Islet precursor cell (in vitro differentiated cells): ENCODE results near the gene SH3PXD2A.
"Not testable (repeated sequence)": the region's sequence is repeated elsewhere in the genome, so short reads cannot be mapped to it uniquely, and the experiment has no call there.

Source experiments
- DNase-seq: peaks from one replicate; pipeline ENCODE4 v3.0.0-alpha.2; 2018

SH3PXD2A gene

DNA sequence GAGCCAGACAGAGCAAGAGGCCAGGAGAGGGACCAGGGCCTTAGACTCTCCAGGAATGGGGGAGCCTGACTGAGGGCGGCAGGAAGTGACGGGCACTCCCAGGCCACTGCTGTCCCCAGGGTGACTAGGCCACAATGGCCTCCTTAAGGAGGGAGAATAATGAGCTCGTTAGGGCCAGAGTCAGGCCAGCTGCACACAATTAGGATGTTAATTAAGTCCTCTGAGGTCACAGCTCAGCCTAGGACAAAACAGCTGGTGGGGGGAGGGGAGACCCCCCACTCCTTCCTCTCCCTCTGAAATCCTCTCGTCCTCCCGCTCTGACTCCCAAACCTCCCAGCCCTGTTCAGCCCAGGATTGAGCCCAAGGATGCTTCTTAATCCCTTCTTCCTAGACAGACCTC is 218.9 kb downstream of the SH3PXD2A start:
- no peak for DNase-seq

DNA sequence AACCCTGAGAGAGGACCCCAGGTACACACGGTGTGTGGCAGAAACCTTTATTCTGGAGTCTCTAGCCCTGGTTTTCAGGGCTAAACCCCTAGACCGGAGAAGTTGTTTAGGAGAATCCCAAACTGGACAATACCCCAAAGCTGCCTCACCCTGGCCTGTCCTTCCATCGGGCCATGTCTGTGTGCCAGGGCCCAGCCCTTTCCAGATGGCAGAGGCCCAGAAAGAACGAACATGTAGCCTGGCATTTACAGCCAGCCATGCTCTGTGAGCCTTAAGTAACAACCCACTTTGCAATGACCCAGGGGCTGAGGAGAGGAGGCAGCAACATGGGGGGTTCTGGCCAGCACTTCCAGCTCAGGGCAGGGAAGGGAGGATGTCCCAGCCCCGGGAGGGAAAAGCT is 219.8 kb downstream of the SH3PXD2A start:
- DNase-seq, result no peak

DNA sequence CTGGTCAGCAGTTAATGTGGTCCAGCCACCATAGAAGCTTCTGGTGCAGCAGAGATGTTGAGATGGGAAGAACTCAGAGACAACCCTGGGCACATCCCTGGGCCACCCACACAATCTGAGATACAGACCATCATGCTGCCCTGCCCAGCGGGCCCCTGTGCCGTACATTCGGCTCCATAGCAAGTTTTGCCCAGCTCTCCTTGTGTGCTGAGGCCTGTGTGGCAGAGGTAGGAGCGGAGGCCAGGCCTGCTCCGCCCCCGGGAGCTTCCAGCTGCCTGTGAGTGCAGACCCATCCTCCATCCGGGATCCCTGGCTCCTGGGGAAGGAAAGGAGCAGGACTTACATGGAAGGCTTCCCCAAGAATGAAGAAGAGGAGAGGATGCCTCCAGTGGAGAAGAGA is 221.5 kb downstream of the SH3PXD2A start:
- DNase-seq, result no peak

DNA sequence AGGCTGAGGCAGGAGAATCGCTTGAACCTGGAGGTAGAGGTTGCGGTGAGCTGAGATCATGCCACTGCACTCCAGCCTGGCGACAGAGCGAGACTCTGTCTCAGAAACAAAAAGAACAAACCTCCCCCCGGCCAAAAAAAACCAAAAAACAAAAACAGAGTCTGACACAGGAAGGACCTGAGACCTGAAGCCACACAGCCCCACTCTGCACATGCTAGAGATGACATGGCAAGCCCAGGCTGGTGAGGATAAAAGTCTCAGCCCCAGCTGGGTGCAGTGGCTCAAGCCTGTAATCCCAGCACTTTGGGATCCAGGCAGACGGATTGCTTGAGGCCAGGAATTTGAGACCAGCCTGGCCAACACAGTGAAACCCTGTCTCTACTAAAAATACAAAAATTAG is 222.5 kb downstream of the SH3PXD2A start:
- DNase-seq, result not testable (repeated sequence)

DNA sequence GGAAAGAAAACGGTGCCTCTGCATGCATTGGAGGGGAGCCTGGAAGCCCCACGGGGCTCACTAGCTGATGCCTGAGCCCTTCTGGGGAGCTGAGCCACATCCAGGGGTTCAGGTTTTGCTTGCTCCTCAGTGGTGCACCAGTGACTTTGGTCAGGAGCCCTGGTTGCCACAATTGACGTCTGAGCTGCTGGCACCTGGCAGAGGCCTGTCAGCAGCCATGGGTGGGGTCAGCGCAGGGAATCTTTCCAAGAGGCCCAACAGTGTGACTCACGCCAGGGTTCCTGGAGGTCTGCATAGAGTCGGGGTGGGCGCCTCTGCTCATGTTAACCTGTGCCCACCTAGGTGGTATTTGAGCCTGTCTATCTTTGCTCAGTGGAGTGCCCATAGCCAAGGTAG is 223.1 kb downstream of the SH3PXD2A start:
- DNase-seq, result no peak

GRCh38 chr10:103630156-103630555 is 225.2 kb downstream of the SH3PXD2A start:
- DNase-seq, result no peak

DNA sequence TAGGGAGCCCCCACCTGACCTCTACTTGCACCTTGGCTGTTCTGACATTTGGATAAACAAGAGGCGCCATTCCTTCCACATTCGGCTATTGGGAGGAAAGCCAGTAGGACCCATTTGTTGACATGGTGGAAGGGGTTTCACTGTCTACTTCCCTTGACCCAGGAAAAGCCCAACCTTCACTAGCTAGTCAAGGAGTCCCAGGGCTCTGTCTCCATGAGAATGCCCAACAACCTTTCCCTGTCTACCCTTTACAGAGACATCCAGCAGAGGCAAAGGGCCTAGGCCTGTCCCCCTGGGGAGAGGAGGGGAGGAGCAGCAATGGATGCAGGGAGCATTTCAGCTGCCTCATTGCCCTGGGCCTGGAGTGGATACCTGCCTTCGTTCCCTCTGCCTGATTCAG is 225.8 kb downstream of the SH3PXD2A start:
- DNase-seq, result no peak

DNA sequence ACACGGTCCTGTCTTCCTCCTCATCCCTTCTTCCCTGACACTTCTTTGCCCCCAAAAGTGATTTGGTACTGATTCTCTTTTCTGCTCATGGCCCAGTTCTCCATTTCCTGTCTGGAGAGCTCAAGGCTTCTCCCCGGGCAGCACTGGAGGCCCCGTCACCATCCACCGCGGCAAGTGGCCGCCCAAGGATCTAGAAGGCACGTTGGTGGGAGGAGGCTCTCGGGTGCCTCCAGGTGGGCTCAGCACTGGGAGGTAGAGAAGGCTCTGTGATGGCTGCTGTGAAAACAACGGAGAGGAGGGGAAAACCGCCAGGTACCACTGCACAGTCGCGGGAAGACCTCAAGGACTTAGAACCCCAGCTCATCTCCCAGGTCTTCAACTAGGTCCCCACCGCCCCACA is 227.5 kb downstream of the SH3PXD2A start:
- no peak for DNase-seq

GRCh38 chr10:103627111-103627892 is 228.1 kb downstream of the SH3PXD2A start:
- no peak for DNase-seq

DNA sequence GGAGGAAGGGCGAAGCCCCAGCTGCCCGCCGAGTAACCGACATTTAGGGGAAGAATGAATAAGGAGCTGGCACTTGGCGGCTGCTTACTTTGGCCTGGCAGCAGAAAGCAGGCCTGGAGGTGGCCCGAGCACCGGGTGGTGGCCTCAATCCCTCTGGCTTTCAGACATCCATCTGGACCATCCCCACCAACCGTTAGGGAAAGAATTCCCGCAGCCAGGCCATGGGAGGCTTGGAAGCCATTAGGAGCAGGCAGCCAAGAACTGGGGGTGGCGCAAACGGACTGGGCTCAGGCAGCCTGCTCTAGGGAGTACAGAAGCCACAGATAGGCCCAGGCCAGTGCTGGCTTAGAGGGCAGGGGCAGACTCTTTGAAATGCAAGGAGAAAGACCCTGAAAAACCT is 229.2 kb downstream of the SH3PXD2A start:
- DNase-seq, result no peak

DNA sequence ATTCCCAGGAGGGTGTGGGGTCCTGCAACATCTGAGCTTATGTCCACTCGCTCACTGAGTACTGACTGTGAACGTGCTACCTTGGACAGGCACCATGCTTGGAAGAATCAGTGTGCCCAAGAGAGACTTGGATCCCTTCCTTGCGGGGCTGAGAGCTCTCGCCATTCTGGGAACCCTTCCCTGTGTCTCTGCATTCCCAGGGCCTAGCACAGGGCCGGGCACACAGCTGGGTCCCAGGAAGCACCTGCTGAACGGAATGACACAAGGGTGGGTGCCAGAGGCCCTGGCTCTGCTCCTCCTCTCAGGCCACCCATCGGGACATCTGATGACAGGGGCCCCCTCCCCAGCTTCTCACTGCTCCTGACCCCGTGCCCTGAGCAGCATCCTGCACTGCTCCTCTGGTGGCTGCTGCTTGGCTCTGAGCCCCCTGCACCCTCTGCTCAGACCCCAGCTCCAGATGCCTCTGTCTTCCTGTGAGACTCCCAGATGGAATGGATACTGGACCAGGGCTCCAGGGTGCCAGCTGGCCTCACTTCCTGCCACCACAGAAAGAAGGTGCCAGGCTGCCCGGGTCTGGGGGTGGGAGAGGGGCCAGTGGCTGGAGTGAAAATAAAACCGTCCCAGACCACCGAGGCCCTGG is 232.3 kb downstream of the SH3PXD2A start:
- no peak for DNase-seq

- no peak for DNase-seq
Observed at GRCh38 chr10:103622286-103622685, 233.1 kb downstream of the SH3PXD2A start.

DNA sequence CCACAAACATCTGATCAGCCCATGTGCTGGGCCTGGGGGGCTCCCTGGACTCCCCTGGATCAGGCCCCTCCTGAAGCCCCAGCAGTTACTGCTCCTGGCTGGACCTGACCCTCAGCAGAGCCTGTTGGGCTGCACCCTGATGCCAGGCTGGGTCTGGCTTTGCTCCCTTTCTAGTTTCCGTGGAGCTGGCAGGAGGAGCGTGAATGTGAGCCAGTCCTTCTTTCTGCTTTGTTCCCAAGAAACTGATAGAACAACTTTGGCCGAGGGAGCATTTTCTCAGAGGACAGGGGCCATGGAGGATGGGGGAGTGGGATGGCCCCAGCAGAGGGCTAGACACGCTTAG is 233.6 kb downstream of the SH3PXD2A start:
- DNase-seq, result no peak

DNA sequence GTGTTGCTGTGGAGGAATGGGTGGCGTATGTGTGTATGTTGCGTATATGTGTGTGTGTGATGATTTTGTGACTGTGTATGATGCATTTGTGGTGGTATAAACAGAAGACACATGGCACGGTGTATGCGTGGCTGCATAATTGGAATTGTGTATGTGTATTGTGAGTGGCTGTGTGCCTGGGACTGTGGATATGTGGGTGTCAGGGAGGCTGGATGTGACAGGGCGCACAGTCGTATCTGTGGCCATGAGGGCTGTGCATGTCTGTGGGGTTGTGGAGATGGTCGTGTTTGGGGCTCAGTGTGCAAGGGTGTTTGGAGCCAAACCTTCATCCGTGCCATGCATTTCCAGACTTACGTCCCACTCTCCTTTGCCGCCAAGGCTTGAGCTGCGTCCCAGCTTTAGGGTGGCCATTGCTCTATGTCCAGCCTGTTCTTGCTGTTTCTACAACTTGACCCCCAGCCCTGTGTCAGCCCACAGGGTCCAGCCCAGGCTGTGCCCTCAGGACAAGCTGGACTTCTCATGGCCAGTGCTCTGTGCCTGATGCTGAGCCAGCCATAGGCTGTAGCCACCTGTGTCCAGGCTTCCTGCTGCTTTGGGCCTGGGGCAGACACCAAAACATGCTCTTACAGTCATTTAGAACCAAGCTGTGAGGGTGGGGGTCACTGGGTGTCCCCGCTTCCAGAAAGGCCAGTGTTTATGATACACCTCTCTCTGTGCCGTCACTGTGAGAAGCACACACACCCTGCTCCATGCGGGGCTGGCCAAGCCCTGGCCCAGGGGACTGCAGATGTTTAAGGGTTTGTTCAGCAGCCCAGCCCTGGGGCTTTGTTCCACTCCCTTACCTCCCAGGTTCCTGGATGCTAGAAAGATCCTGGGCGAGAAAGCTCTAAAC is 234.2 kb downstream of the SH3PXD2A start:
- DNase-seq, result no peak

- no peak for DNase-seq
Observed at GRCh38 chr10:103620352-103620740, 235.0 kb downstream of the SH3PXD2A start.

- no peak for DNase-seq
Observed at GRCh38 chr10:103619424-103620351, 235.7 kb downstream of the SH3PXD2A start.

GRCh38 chr10:103618575-103619423 is 236.6 kb downstream of the SH3PXD2A start:
- no peak for DNase-seq

DNA sequence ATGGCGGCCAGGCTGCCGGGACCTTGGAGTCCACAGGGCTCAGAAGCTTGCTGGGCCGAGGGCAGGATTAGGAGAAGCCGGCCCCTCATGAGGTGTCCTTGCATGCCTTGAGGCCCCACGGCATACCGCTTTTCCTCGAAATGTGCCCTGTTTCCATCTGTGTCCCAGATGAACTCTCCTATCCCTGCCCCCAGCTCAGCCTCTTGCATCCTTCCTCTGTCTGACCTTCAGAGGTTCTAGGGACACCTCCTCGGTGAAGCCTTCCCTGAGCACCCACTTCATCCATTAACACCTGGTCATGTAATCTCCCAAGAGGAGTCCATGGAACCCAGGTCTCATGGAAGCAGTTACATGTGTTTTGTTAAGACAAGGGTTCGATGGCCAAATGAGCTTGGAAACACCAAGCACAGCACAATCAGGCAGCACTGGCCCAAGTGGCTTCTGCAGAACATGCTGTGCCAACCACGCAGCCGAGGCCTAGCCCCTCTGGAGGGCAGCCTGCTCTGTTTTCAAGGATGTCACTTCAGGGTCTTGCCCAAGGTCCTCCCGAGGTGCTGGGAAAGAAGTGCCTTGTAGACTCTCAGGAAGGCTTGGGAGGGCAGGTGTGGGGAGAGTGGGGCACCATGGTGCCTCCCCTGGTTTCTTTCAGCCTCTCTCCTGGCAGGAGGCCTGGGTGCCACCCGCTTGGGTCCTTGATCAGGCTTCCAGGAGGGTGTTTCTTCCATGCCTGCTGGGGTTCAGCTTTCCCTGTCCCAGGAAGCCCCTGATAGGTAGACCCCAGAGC is 237.6 kb downstream of the SH3PXD2A start:
- DNase-seq, result no peak

- no peak for DNase-seq
Observed at GRCh38 chr10:103616705-103617601, 238.4 kb downstream of the SH3PXD2A start.
